HG03103 (cell line): ENCODE results near the gene NUP85.
A peak's percentile ranks its signal among the peaks of the same experiment; 100 is the strongest.
"Not testable (repeated sequence)": the region's sequence is repeated elsewhere in the genome, so short reads cannot be mapped to it uniquely, and the experiment has no call there.

ENCODE experiments used
- ATAC-seq: cut with Tn5 transposase; IDR thresholded peaks from one replicate; pipeline ENCODE4 v1.9.1; 2021; ENCODE audit warnings: low read depth; ENCODE audit not compliant: unreplicated experiment

Gene NUP85

GRCh38 chr17:75266316-75267152 is 61.1 kb downstream of the NUP85 start:
- ATAC-seq: no peak

- no peak for ATAC-seq
Measured at GRCh38 chr17:75267153-75267410, 61.6 kb downstream of the NUP85 start.

- no peak for ATAC-seq
Measured at GRCh38 chr17:75267411-75268232, 62.1 kb downstream of the NUP85 start.

GRCh38 chr17:75269844-75270217 is 64.4 kb downstream of the NUP85 start:
- no peak for ATAC-seq

- peak; percentile 18 for ATAC-seq
Measured at GRCh38 chr17:75270218-75270965, 64.9 kb downstream of the NUP85 start.

GRCh38 chr17:75270966-75271232 is 65.4 kb downstream of the NUP85 start, which contains the start of gene MIF4GD:
MIF4GD (minus strand) TSS chr17:75271231; CDS start chr17:75270195, 1,036 bp downstream.
- no peak for ATAC-seq

GRCh38 chr17:75271233-75271954 is 65.9 kb downstream of the NUP85 start:
- ATAC-seq: peak; percentile 64

- no peak for ATAC-seq
Measured at GRCh38 chr17:75271955-75272847, 66.7 kb downstream of the NUP85 start.

- no peak for ATAC-seq
Measured at GRCh38 chr17:75272848-75273184, 67.3 kb downstream of the NUP85 start.

- no peak for ATAC-seq
Measured at GRCh38 chr17:75273977-75274708, 68.7 kb downstream of the NUP85 start.

GRCh38 chr17:75277664-75278071 is 72.2 kb downstream of the NUP85 start:
- no peak for ATAC-seq

- ATAC-seq: not testable (repeated sequence)
Measured at GRCh38 chr17:75280189-75280588, 74.7 kb downstream of the NUP85 start.

- no peak for ATAC-seq
Measured at GRCh38 chr17:75285123-75285522, 79.6 kb downstream of the NUP85 start.
